Testis (tissue), 3 donors: ENCODE data around the gene LRRC1. TPM values are rescaled to one million over a fixed set of nuclear protein-coding genes. Genes with fewer than 3 reads are reported as not detected.
A peak's percentile ranks its signal among the peaks of the same experiment; 100 is the strongest.

Experiments used
- DNase-seq: peaks from one replicate; pipeline ENCODE4 v3.0.0-alpha.2; 2019
- H3K27ac ChIP-seq, 2 donors: fragments of 200-600 bp; sonication (generic); one replicate each; pipeline ENCODE4 v1.5.1; 2019
- H3K27me3 ChIP-seq: fragments of 200-600 bp; sonication (generic); one replicate; pipeline ENCODE4 v1.5.1; 2019
- H3K36me3 ChIP-seq: fragments of 200-600 bp; sonication (generic); one replicate; pipeline ENCODE4 v1.5.1; 2017; ENCODE audit warnings: low read depth; ENCODE audit errors: missing control alignments
- H3K4me1 ChIP-seq: fragments of 200-600 bp; sonication (generic); one replicate; pipeline ENCODE4 v1.5.1; 2019
- H3K4me3 ChIP-seq, 2 donors: fragments of 200-600 bp; sonication (generic); one replicate each; pipeline ENCODE4 v1.5.1; 2017 to 2019
- H3K9me3 ChIP-seq: fragments of 200-600 bp; sonication (generic); one replicate; pipeline ENCODE4 v1.5.1; 2017
- POLR2A ChIP-seq: fragments of 450-650 bp; IDR thresholded peaks from one replicate; pipeline ENCODE4 v1.6.1; 2017; ENCODE audit warnings: antibody characterized with exemption, mild to moderate bottlenecking, moderate library complexity
- WGBS, 2 donors: methylation state at CpG; one replicate each; pipeline ENCODE4 v1.1.5; 2018; 5-methylcytosine and 5-hydroxymethylcytosine counted together
- intact Hi-C: fragments of 100-400 bp; cut with DNase I; formaldehyde crosslinking; loops from one replicate; pipeline ENCODE4 v1.15.1; 2023; ENCODE audit warnings: low total_unique reads
- polyA plus RNA-seq: library from polyadenylated mRNA; stranded (reverse); fragments of 350-450 nt; fragmentation: Illumina TruSeq; extraction: RNeasy Lipid Tissue Mini Kit (QIAGEN cat#74804); gene quantifications from one replicate; pipeline ENCODE4 v1.2.3, GENCODE V29; 2014; ENCODE audit warnings: low read depth, low replicate concordance; ENCODE audit not compliant: insufficient read depth
- total RNA-seq, 2 donors: library from RNA; depleted of rRNA; stranded (reverse); fragments of >200 nt; gene quantifications; one replicate each; pipeline ENCODE4 v1.2.3, GENCODE V29; 2016
- TF ChIP-seq, protein P1 (sequence below), 3 experiments: fragments of 450-650 bp in 2 of 3; fragments of 200-600 bp in 1 of 3; sonication (generic) in 1 of 3; IDR thresholded peaks; one replicate each; pipeline ENCODE4 v1.5.1; 2016 to 2019; ENCODE audit warnings: antibody characterized with exemption in 3 of 3, mild to moderate bottlenecking in 2 of 3, moderate library complexity in 1 of 3

Gene LRRC1
- total and polyA plus RNA-seq, 3 donors from 2014 or later: 29.5 to 36.5 (median 34.1) TPM

DNA sequence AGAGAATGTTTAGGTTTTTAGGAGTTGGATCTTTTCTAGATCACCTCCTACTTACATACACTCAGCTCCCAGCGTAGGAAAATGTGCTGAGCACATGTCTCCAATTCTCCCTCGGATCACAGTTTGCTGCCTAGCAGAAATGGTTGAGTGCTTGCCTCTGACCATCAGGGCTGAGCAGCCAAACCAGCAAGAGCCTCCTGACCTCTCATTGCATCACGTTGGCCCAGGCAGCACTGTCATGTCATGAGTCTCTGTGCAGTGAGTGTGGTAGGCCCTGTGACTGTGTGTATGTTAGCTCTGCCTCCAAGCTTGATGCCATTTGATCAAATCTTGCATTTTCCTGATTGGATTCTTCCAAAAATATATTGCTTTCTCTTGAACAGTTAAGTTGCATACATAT lies 112.0 kb downstream of the LRRC1 start:
- Histone ChIP-seq H3K4me1 (no peaks in the 10 kb centered on the region), H3K9me3 (no peaks in the 10 kb centered on the region), H3K4me3 (no peak overlapping the region), H3K27ac (no peak overlapping the region), H3K27me3 (no peaks in the 10 kb centered on the region), H3K36me3 (no peaks in the 10 kb centered on the region)
- TF ChIP-seq, protein P1, sequence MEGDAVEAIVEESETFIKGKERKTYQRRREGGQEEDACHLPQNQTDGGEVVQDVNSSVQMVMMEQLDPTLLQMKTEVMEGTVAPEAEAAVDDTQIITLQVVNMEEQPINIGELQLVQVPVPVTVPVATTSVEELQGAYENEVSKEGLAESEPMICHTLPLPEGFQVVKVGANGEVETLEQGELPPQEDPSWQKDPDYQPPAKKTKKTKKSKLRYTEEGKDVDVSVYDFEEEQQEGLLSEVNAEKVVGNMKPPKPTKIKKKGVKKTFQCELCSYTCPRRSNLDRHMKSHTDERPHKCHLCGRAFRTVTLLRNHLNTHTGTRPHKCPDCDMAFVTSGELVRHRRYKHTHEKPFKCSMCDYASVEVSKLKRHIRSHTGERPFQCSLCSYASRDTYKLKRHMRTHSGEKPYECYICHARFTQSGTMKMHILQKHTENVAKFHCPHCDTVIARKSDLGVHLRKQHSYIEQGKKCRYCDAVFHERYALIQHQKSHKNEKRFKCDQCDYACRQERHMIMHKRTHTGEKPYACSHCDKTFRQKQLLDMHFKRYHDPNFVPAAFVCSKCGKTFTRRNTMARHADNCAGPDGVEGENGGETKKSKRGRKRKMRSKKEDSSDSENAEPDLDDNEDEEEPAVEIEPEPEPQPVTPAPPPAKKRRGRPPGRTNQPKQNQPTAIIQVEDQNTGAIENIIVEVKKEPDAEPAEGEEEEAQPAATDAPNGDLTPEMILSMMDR (IDR thresholded peaks at IDR 0.05): no peak
- TF ChIP-seq POLR2A: no peak
- DNase-seq: peak; percentile 26
- 64 to 65% methylated on average over 3 of the region's 3 CpGs for WGBS, 2 donors
- intact Hi-C loops: no loop called here

DNA sequence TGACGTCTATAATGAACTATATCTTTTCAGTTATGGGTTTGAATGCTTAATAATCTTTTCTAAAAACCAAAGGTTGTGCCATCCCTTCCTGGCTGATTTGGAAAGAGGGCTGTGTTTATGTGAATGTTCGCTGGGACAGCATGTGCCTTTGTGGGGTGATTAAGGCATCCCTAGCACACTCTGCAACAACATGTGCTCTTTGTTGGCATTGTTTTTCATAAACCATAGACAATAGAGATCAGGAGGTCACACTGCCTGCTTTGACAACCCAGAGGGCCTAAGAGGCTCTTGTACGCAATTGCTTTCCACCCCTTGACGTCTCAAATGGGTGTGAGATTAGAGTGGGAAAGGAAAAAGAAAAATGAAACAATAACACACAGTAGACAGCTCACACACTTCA lies 116.0 kb downstream of the LRRC1 start:
- intact Hi-C loops: no loop called here
- H3K27me3 ChIP-seq: no peaks in the 10 kb centered on the region
- no peaks in the 10 kb centered on the region for H3K9me3 ChIP-seq
- no peak for TF ChIP-seq POLR2A
- TF ChIP-seq, protein P1 (IDR thresholded peaks at IDR 0.05): no peak
- DNase-seq: peak; percentile 32
- H3K4me1 ChIP-seq: no peaks in the 10 kb centered on the region
- no peaks in the 10 kb centered on the region for H3K36me3 ChIP-seq
- peak overlapping the region in 1 of 2 donors; percentile 50 for H3K27ac ChIP-seq
- WGBS, 2 donors: 31 to 48% methylated on average over 4 of the region's 4 CpGs
- H3K4me3 ChIP-seq: no peak overlapping the region

DNA sequence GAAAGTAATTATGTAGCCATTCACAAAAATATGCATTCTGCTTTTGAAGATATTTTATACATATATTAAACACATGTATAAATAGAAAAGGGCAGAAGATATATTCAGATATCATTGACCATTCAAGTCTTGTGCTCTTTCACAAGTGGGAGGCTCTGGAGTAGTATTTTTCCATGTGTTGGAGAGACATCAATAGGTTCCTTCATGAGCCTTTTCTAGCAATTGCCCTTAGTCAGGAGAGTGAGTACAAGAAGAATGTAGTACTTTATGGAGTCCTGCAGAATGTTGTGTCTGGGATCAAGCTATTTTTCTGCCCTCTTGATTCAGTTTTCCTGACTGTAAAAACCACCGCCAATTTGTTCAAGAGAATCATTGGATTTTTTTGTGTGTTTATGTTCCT lies 117.9 kb downstream of the LRRC1 start:
- no peaks in the 10 kb centered on the region for H3K4me1 ChIP-seq
- TF ChIP-seq POLR2A: no peak
- TF ChIP-seq, protein P1 (IDR thresholded peaks at IDR 0.05): no peak
- intact Hi-C loops: no loop called here

DNA sequence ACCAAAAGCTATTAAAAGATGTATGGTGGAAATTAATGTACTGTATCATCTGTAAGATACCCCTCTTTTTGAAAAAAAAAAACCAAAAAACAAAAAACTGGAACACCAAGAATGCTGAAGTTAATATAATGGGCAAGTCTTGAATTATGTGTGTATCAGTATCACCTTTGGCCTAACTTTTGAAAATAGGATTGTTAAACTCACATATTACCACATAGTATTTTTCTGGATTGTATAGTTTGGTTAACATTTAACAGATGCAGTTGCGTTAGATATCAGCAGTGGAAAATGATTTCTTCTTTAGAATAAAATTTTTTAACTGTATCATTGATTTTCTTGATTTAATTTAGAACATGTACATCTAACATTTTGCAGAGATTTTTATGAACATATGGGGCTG lies 118.5 kb downstream of the LRRC1 start:
- Histone ChIP-seq H3K27me3 (no peaks in the 10 kb centered on the region), H3K27ac (no peak overlapping the region), H3K4me1 (no peaks in the 10 kb centered on the region), H3K36me3 (no peaks in the 10 kb centered on the region), H3K9me3 (no peaks in the 10 kb centered on the region), H3K4me3 (no peak overlapping the region)
- 88 to 98% methylated on average over 1 of the region's 1 CpG for WGBS, 2 donors
- intact Hi-C loops: no loop called here
- DNase-seq: no peak
- TF ChIP-seq, protein P1 (IDR thresholded peaks at IDR 0.05): no peak
- TF ChIP-seq POLR2A: no peak

More for the DNA sequence above, 117.9 kb downstream of the LRRC1 start:
- 100% methylated on average over 1 of the region's 1 CpG for WGBS, 2 donors
- DNase-seq: no peak
- H3K4me3 ChIP-seq: no peak overlapping the region
- no peak overlapping the region for H3K27ac ChIP-seq
- no peaks in the 10 kb centered on the region for H3K36me3 ChIP-seq
- H3K9me3 ChIP-seq: no peaks in the 10 kb centered on the region
- no peaks in the 10 kb centered on the region for H3K27me3 ChIP-seq

DNA sequence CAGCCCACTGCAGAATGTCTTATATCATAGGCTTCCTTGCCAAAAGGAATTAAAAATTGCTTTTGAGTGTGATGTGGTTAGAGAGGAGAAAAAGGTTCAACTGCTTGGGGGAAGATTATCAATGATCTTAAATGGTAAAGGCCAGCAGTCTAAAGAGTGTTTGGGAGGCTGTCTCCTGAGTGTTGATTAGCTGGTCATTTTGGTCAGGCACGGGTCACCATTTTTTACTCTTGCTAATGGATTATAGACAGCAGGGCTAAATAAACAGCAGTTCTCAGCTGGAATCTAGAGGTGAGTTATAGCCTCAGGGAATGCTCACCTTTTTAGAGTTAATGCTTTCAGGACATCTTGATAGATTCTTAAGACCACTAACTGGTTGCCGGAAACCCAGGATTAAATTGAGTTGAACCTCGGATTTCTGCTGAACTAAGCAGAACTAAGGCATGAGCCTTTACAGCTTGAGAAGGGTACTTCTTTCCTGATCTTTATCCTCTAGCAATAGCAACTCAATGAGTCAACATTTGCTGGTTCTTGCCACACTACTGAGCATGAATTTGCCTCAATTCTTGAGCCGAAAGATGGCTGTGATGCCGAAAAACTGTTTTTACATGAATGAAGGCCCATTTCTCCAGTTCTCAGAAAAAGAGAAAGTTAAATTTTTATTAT lies 120.4 kb downstream of the LRRC1 start:
- H3K27ac ChIP-seq: no peak overlapping the region
- H3K9me3 ChIP-seq: no peaks in the 10 kb centered on the region
- H3K4me3 ChIP-seq: no peak overlapping the region
- H3K36me3 ChIP-seq: no peaks in the 10 kb centered on the region
- 91 to 92% methylated on average over 5 of the region's 5 CpGs for WGBS, 2 donors
- no peak for TF ChIP-seq POLR2A
- TF ChIP-seq, protein P1 (IDR thresholded peaks at IDR 0.05): no peak
- intact Hi-C loops: no loop called here
- no peak for DNase-seq
- H3K27me3 ChIP-seq: no peaks in the 10 kb centered on the region
- no peaks in the 10 kb centered on the region for H3K4me1 ChIP-seq
